ENCODE measurements around the gene C8A.

The C8A gene

GRCh38 chr1:56964349-56965017 lies 109.9 kb downstream of the C8A start:
- TF ChIP-seq POLR2A (IDR thresholded peaks at IDR 0.05; ENCODE audit: low read depth, low read length): no peak
- no peak for TF ChIP-seq SPI1 (IDR thresholded peaks at IDR 0.05; ENCODE audit: low read depth, low read length)
- TF ChIP-seq TAF1 (IDR thresholded peaks at IDR 0.05; ENCODE audit: low read depth, low read length): no peak
- no peak for TF ChIP-seq POU2F2 (IDR thresholded peaks at IDR 0.05; ENCODE audit: low read depth, low read length)
- no peak for TF ChIP-seq POLR2AphosphoS5 (IDR thresholded peaks at IDR 0.05; ENCODE audit: low read depth, low read length)
- TF ChIP-seq PAX5 (IDR thresholded peaks at IDR 0.05; ENCODE audit: insufficient read depth, low read length, severe bottlenecking): no peak
- DNase-seq (ENCODE audit: insufficient read length, low spot score) (no peak), FAIRE-seq (no peak)

DNA sequence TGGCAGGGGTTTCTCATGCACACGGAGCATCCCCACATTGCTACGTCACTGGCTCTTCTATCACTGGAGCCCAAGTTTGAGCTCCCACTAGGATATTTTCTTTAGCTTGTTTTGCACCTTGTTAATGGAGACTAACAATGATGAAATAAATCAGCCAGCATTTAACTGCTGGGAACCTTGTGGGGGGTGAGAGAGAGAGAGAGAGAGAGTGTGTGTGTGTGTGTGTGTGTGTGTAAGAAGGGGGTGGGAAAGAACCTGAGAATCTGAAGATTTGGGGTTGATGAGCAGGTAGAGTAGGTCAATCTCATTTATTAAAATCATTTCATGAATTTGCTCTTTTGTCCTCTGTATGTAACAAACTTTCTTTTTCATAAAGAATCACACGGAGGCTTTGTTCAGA lies 110.6 kb downstream of the C8A start:
- no peak for FAIRE-seq
- TF ChIP-seq POU2F2 (IDR thresholded peaks at IDR 0.05; ENCODE audit: low read depth, low read length) (no peak), POLR2AphosphoS5 (IDR thresholded peaks at IDR 0.05; ENCODE audit: low read depth, low read length) (no peak), POLR2A (IDR thresholded peaks at IDR 0.05; ENCODE audit: low read depth, low read length) (no peak), SPI1 (IDR thresholded peaks at IDR 0.05; ENCODE audit: low read depth, low read length) (no peak)

GRCh38 chr1:56965916-56966697 lies 111.5 kb downstream of the C8A start, which contains the start of gene C8B:
TSS of gene C8B (minus strand) at chr1:56966015. CDS start at chr1:56965948, 67 bp downstream.
- DNase-seq (ENCODE audit: insufficient read length, low spot score) (no peak), FAIRE-seq (no peak)
- TF ChIP-seq SPI1 (IDR thresholded peaks at IDR 0.05; ENCODE audit: low read depth, low read length): no peak
- TF ChIP-seq POU2F2 (IDR thresholded peaks at IDR 0.05; ENCODE audit: low read depth, low read length): no peak
- no peak for TF ChIP-seq TAF1 (IDR thresholded peaks at IDR 0.05; ENCODE audit: low read depth, low read length)
- no peak for TF ChIP-seq POLR2A (IDR thresholded peaks at IDR 0.05; ENCODE audit: low read depth, low read length)
- no peak for TF ChIP-seq POLR2AphosphoS5 (IDR thresholded peaks at IDR 0.05; ENCODE audit: low read depth, low read length)
- no peak for TF ChIP-seq PAX5 (IDR thresholded peaks at IDR 0.05; ENCODE audit: insufficient read depth, low read length, severe bottlenecking)

More for the DNA sequence above, 110.6 kb downstream of the C8A start:
- no peak for DNase-seq (ENCODE audit: insufficient read length, low spot score)

DNA sequence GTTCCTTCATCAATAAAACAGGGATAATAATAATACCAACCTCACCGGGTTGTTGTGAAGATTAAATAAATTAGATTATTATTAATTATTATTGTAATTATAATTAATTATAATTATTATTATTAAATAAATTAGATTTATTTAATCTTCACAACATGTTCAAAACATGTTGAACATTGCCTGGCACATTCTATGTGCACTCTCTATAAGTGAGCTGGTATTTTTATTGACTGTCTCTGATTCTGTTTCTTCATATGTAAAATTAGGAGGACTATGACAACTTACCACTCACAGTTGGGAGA lies 112.1 kb downstream of the C8A start:
- no peak for FAIRE-seq
- no peak for TF ChIP-seq POU2F2 (IDR thresholded peaks at IDR 0.05; ENCODE audit: low read depth, low read length)
- no peak for TF ChIP-seq TAF1 (IDR thresholded peaks at IDR 0.05; ENCODE audit: low read depth, low read length)
- no peak for TF ChIP-seq PAX5 (IDR thresholded peaks at IDR 0.05; ENCODE audit: insufficient read depth, low read length, severe bottlenecking)
- TF ChIP-seq POLR2A (IDR thresholded peaks at IDR 0.05; ENCODE audit: low read depth, low read length): no peak
- TF ChIP-seq SPI1 (IDR thresholded peaks at IDR 0.05; ENCODE audit: low read depth, low read length): no peak
- no peak for TF ChIP-seq POLR2AphosphoS5 (IDR thresholded peaks at IDR 0.05; ENCODE audit: low read depth, low read length)
- no peak for DNase-seq (ENCODE audit: insufficient read length, low spot score)

DNA sequence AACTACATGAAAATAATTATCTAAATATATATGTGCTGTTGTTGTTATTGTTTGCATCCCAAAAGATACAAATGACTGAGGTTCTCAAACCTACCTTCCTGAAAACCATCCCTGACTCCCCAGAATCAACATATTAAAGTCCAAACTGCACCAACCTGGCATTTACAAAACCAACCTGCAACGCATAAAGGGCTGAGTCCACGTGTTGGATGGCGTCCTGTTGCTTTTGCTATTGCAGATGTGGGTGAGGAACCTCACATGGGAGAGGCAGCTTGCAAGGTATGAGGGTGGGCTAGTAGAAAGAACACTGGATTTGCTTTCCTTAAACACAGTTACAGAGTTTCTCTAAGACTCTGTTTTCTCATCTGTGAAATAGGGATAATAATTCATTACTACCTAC lies 112.8 kb downstream of the C8A start:
- FAIRE-seq: no peak
- TF ChIP-seq POLR2AphosphoS5 (IDR thresholded peaks at IDR 0.05; ENCODE audit: low read depth, low read length) (no peak), PAX5 (IDR thresholded peaks at IDR 0.05; ENCODE audit: insufficient read depth, low read length, severe bottlenecking) (no peak), TAF1 (IDR thresholded peaks at IDR 0.05; ENCODE audit: low read depth, low read length) (no peak), SPI1 (IDR thresholded peaks at IDR 0.05; ENCODE audit: low read depth, low read length) (no peak), POLR2A (IDR thresholded peaks at IDR 0.05; ENCODE audit: low read depth, low read length) (no peak), POU2F2 (IDR thresholded peaks at IDR 0.05; ENCODE audit: low read depth, low read length) (no peak)
- DNase-seq (ENCODE audit: insufficient read length, low spot score): no peak

Measured in GM12891 (cell line).